Body of pancreas (tissue), 4 donors: ENCODE data around the gene OR9I1.

Experiments used
- CTCF ChIP-seq, 7 experiments: fragments of 450-650 bp in 4 of 7; fragments of 200-600 bp in 3 of 7; sonication (generic) in 3 of 7; IDR thresholded peaks; one replicate each; pipeline ENCODE4 v1.5.1; 2016 to 2019; ENCODE audit warnings: antibody characterized with exemption in 7 of 7
- POLR2A ChIP-seq, 3 donors: fragments of 450-650 bp; IDR thresholded peaks; one replicate each; pipeline ENCODE4 v1.6.1; 2016; ENCODE audit warnings: antibody characterized with exemption in 3 of 3, mild to moderate bottlenecking in 2 of 3

DNA sequence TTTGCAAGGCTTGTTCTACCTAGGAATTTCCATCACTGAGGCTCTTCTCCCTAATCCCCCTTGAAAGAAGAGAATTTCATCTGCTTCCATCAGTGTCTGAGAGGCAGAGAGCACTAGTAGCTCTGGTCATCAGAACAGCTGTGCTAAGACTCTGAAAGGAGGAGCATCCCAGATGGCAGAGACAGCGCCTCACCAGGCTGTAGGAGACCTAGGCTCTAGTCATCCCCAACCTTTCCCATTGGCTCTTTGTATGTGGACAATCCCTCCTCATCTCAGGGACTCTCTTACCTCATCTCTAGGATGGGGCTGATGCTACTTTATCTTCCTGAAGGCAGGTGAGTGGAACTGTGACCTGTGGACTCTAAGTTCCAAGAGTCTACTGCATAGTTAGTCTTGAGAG, 8.8 kb upstream of the OR9I1 start:
- TF ChIP-seq CTCF (IDR thresholded peaks at IDR 0.05) (no peak), POLR2A (IDR thresholded peaks at IDR 0.05) (no peak)
